ENCODE data around the gene TIMP3. TPM values are rescaled to one million over a fixed set of nuclear protein-coding genes. Genes with fewer than 3 reads are reported as not detected.

The TIMP3 gene
- polyA plus RNA-seq, 1 donor (not counting 4 experiments of a cell fraction or from before 2014, with no cell fraction given) = 34.3 TPM

- dilution Hi-C loops (cut with MboI; ENCODE audit: extremely low pct_ligation_motif_present, low sequenced_read_pairs) = no loop called here
- no peak overlapping the region for H3K4me2 ChIP-seq (ENCODE audit: control insufficient read depth, extremely low read depth, insufficient read depth, low read depth, low read length)
- no peaks in the 10 kb centered on the region for H4K20me1 ChIP-seq (ENCODE audit: control insufficient read depth, extremely low read depth, insufficient read depth, low read length)
- H3K4me3 ChIP-seq (ENCODE audit: control insufficient read depth in 2 of 3, extremely low read depth in 1 of 3, insufficient read depth in 2 of 3, low read depth in 1 of 3, low read length in 3 of 3) = no peak overlapping the region
- no peak overlapping the region for H3K9ac ChIP-seq (ENCODE audit: control insufficient read depth, extremely low read depth, insufficient read depth, low read length)
- H3K9me1 ChIP-seq (ENCODE audit: control insufficient read depth, extremely low read depth, insufficient read depth, low read length) = no peaks in the 10 kb centered on the region
- peaks cover 14% of the 10 kb centered on the region for H3K4me1 ChIP-seq (ENCODE audit: control insufficient read depth, extremely low read depth, insufficient read depth, low read length)
- FAIRE-seq (no peak), DNase-seq (ENCODE audit: low read depth, low spot score) (no peak)
- H3K27ac ChIP-seq (ENCODE audit: control insufficient read depth, insufficient read depth, low read length) = no peak overlapping the region
- no peaks in the 10 kb centered on the region for H3K79me2 ChIP-seq (ENCODE audit: control insufficient read depth, insufficient read depth, low read length)
- no peaks in the 10 kb centered on the region for H3K27me3 ChIP-seq (ENCODE audit: control insufficient read depth, extremely low read depth, insufficient read depth, low read length)
- H3K9me3 ChIP-seq (ENCODE audit: control insufficient read depth, low read depth, low read length) = no peaks in the 10 kb centered on the region
- TF ChIP-seq, protein P1, sequence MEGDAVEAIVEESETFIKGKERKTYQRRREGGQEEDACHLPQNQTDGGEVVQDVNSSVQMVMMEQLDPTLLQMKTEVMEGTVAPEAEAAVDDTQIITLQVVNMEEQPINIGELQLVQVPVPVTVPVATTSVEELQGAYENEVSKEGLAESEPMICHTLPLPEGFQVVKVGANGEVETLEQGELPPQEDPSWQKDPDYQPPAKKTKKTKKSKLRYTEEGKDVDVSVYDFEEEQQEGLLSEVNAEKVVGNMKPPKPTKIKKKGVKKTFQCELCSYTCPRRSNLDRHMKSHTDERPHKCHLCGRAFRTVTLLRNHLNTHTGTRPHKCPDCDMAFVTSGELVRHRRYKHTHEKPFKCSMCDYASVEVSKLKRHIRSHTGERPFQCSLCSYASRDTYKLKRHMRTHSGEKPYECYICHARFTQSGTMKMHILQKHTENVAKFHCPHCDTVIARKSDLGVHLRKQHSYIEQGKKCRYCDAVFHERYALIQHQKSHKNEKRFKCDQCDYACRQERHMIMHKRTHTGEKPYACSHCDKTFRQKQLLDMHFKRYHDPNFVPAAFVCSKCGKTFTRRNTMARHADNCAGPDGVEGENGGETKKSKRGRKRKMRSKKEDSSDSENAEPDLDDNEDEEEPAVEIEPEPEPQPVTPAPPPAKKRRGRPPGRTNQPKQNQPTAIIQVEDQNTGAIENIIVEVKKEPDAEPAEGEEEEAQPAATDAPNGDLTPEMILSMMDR (optimal IDR thresholded peaks at IDR 0.05 in 1 of 3, IDR thresholded peaks at IDR 0.05 in 1 of 3, conservative IDR thresholded peaks at IDR 0.05 in 1 of 3; ENCODE audit: extremely low read depth in 1 of 3, insufficient read depth in 2 of 3, low read length in 3 of 3) = no peak
- TF ChIP-seq EZH2 (IDR thresholded peaks at IDR 0.05; ENCODE audit: low read length) = no peak
- H2AFZ ChIP-seq (ENCODE audit: control insufficient read depth, low read length) = no peak overlapping the region
- peaks cover 0 to 1% of the 10 kb centered on the region in 2 experiments for H3K36me3 ChIP-seq (ENCODE audit: control insufficient read depth in 2 of 2, extremely low read depth in 1 of 2, insufficient read depth in 2 of 2, low read length in 2 of 2)
Measured at GRCh38 chr22:32830957-32831356, 29.5 kb downstream of the TIMP3 start.

GRCh38 chr22:32831584-32831983 is 30.1 kb downstream of the TIMP3 start:
- no peaks in the 10 kb centered on the region for H3K79me2 ChIP-seq (ENCODE audit: control insufficient read depth, insufficient read depth, low read length)
- H3K9me3 ChIP-seq (ENCODE audit: control insufficient read depth, low read depth, low read length) = no peaks in the 10 kb centered on the region
- H3K36me3 ChIP-seq (ENCODE audit: control insufficient read depth in 2 of 2, extremely low read depth in 1 of 2, insufficient read depth in 2 of 2, low read length in 2 of 2) = peaks cover 0 to 1% of the 10 kb centered on the region in 2 experiments
- no peak overlapping the region for H3K9ac ChIP-seq (ENCODE audit: control insufficient read depth, extremely low read depth, insufficient read depth, low read length)
- DNase-seq (ENCODE audit: low read depth, low spot score) = no peak
- no peak overlapping the region for H2AFZ ChIP-seq (ENCODE audit: control insufficient read depth, low read length)
- no peaks in the 10 kb centered on the region for H3K27me3 ChIP-seq (ENCODE audit: control insufficient read depth, extremely low read depth, insufficient read depth, low read length)
- no peak overlapping the region for H3K4me3 ChIP-seq (ENCODE audit: control insufficient read depth in 2 of 3, extremely low read depth in 1 of 3, insufficient read depth in 2 of 3, low read depth in 1 of 3, low read length in 3 of 3)
- no peak for FAIRE-seq
- no peak overlapping the region for H3K4me2 ChIP-seq (ENCODE audit: control insufficient read depth, extremely low read depth, insufficient read depth, low read depth, low read length)
- TF ChIP-seq, protein P1 (optimal IDR thresholded peaks at IDR 0.05 in 1 of 3, IDR thresholded peaks at IDR 0.05 in 1 of 3, conservative IDR thresholded peaks at IDR 0.05 in 1 of 3; ENCODE audit: extremely low read depth in 1 of 3, insufficient read depth in 2 of 3, low read length in 3 of 3) = no peak
- no peak for TF ChIP-seq EZH2 (IDR thresholded peaks at IDR 0.05; ENCODE audit: low read length)
- H3K27ac ChIP-seq (ENCODE audit: control insufficient read depth, insufficient read depth, low read length) = no peak overlapping the region
- H3K4me1 ChIP-seq (ENCODE audit: control insufficient read depth, extremely low read depth, insufficient read depth, low read length) = peaks cover 12% of the 10 kb centered on the region
- no peaks in the 10 kb centered on the region for H3K9me1 ChIP-seq (ENCODE audit: control insufficient read depth, extremely low read depth, insufficient read depth, low read length)
- H4K20me1 ChIP-seq (ENCODE audit: control insufficient read depth, extremely low read depth, insufficient read depth, low read length) = peaks cover 2% of the 10 kb centered on the region
- dilution Hi-C loops (cut with MboI; ENCODE audit: extremely low pct_ligation_motif_present, low sequenced_read_pairs) = no loop called here
